ENCODE results near the gene UBE2O. TPM values are rescaled to one million over a fixed set of nuclear protein-coding genes. Genes with fewer than 3 reads are reported as not detected.

UBE2O gene
- total RNA-seq, 1 experiment from 2014 or later, result 68.9 TPM

DNA sequence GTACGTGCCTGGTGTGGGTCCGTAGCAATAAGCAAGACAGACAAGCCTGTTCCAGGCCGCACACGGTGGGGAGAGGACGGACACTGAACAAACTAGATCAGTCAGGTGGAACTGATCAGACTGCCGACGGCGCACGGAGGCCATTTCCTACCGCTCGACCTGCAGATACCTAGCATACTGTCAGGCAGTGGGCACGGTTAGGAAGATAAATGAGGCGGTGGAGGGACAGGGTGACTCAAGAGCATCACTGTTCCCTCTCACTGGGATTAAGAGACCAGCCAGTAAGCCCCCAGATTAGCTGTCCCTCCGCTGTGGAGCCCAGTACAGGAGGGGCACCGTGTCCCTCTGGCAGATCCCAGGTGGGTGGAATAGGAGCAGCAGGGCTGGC is 19.3 kb upstream of the UBE2O start:
- ChIA-PET POLR2A (no interaction called here), CTCF (interaction anchor here (0.5 to 1.8 kb wide), 2 partner anchors 11 to 21 kb away, joined by 3 to 6 read pairs; no protein-coding TSS in a partner anchor)
- H3K9me3 Mint-ChIP-seq, result no peaks in the 10 kb centered on the region
- no peaks in the 10 kb centered on the region for H3K27me3 Mint-ChIP-seq (ENCODE audit: low read depth)
- no peak overlapping the region for H3K27ac Mint-ChIP-seq
- DNase-seq (ENCODE audit: low spot score) (no peak), ATAC-seq (no peak)
- no peak overlapping the region for H3K4me3 Mint-ChIP-seq
- peaks cover 4% of the 10 kb centered on the region; the same call in 1 of the 2 replicates for H3K36me3 Mint-ChIP-seq
- no peaks in the 10 kb centered on the region for H3K4me1 Mint-ChIP-seq
- TF ChIP-seq ETV6 (CRISPR knock-in tag; IDR thresholded peaks at IDR 0.05), result no peak
- TF ChIP-seq MYBL2 (CRISPR knock-in tag; IDR thresholded peaks at IDR 0.05), result no peak
- no peak for TF ChIP-seq ZNF317 (CRISPR knock-in tag; IDR thresholded peaks at IDR 0.05; ENCODE audit: borderline replicate concordance, low read depth)
- TF ChIP-seq GABPB1 (CRISPR knock-in tag; IDR thresholded peaks at IDR 0.05), result no peak
- TF ChIP-seq, protein P1, sequence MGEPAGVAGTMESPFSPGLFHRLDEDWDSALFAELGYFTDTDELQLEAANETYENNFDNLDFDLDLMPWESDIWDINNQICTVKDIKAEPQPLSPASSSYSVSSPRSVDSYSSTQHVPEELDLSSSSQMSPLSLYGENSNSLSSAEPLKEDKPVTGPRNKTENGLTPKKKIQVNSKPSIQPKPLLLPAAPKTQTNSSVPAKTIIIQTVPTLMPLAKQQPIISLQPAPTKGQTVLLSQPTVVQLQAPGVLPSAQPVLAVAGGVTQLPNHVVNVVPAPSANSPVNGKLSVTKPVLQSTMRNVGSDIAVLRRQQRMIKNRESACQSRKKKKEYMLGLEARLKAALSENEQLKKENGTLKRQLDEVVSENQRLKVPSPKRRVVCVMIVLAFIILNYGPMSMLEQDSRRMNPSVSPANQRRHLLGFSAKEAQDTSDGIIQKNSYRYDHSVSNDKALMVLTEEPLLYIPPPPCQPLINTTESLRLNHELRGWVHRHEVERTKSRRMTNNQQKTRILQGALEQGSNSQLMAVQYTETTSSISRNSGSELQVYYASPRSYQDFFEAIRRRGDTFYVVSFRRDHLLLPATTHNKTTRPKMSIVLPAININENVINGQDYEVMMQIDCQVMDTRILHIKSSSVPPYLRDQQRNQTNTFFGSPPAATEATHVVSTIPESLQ (CRISPR knock-in tag; IDR thresholded peaks at IDR 0.05), result no peak
- no peak for TF ChIP-seq RORB (CRISPR knock-in tag; IDR thresholded peaks at IDR 0.05)
- TF ChIP-seq JUN (CRISPR knock-in tag; IDR thresholded peaks at IDR 0.05), result no peak
- no peak for TF ChIP-seq CDX4 (CRISPR knock-in tag; IDR thresholded peaks at IDR 0.05; ENCODE audit: borderline replicate concordance)
- no peak for TF ChIP-seq ZNF138 (CRISPR knock-in tag; conservative IDR thresholded peaks at IDR 0.05)
- TF ChIP-seq, protein P2, sequence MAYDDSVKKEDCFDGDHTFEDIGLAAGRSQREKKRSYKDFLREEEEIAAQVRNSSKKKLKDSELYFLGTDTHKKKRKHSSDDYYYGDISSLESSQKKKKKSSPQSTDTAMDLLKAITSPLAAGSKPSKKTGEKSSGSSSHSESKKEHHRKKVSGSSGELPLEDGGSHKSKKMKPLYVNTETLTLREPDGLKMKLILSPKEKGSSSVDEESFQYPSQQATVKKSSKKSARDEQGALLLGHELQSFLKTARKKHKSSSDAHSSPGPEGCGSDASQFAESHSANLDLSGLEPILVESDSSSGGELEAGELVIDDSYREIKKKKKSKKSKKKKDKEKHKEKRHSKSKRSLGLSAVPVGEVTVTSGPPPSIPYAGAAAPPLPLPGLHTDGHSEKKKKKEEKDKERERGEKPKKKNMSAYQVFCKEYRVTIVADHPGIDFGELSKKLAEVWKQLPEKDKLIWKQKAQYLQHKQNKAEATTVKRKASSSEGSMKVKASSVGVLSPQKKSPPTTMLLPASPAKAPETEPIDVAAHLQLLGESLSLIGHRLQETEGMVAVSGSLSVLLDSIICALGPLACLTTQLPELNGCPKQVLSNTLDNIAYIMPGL (CRISPR knock-in tag; IDR thresholded peaks at IDR 0.05), result no peak
- no peak for TF ChIP-seq IRF1 (CRISPR knock-in tag; IDR thresholded peaks at IDR 0.05)
- TF ChIP-seq, protein P3, sequence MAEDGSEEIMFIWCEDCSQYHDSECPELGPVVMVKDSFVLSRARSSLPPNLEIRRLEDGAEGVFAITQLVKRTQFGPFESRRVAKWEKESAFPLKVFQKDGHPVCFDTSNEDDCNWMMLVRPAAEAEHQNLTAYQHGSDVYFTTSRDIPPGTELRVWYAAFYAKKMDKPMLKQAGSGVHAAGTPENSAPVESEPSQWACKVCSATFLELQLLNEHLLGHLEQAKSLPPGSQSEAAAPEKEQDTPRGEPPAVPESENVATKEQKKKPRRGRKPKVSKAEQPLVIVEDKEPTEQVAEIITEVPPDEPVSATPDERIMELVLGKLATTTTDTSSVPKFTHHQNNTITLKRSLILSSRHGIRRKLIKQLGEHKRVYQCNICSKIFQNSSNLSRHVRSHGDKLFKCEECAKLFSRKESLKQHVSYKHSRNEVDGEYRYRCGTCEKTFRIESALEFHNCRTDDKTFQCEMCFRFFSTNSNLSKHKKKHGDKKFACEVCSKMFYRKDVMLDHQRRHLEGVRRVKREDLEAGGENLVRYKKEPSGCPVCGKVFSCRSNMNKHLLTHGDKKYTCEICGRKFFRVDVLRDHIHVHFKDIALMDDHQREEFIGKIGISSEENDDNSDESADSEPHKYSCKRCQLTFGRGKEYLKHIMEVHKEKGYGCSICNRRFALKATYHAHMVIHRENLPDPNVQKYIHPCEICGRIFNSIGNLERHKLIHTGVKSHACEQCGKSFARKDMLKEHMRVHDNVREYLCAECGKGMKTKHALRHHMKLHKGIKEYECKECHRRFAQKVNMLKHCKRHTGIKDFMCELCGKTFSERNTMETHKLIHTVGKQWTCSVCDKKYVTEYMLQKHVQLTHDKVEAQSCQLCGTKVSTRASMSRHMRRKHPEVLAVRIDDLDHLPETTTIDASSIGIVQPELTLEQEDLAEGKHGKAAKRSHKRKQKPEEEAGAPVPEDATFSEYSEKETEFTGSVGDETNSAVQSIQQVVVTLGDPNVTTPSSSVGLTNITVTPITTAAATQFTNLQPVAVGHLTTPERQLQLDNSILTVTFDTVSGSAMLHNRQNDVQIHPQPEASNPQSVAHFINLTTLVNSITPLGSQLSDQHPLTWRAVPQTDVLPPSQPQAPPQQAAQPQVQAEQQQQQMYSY (CRISPR knock-in tag; IDR thresholded peaks at IDR 0.05), result no peak
- no peak for TF ChIP-seq ATF3 (CRISPR knock-in tag; conservative IDR thresholded peaks at IDR 0.05)
- no peak for TF ChIP-seq NR3C1 (CRISPR knock-in tag; conservative IDR thresholded peaks at IDR 0.05; ENCODE audit: low read depth)
- TF ChIP-seq, protein P4, sequence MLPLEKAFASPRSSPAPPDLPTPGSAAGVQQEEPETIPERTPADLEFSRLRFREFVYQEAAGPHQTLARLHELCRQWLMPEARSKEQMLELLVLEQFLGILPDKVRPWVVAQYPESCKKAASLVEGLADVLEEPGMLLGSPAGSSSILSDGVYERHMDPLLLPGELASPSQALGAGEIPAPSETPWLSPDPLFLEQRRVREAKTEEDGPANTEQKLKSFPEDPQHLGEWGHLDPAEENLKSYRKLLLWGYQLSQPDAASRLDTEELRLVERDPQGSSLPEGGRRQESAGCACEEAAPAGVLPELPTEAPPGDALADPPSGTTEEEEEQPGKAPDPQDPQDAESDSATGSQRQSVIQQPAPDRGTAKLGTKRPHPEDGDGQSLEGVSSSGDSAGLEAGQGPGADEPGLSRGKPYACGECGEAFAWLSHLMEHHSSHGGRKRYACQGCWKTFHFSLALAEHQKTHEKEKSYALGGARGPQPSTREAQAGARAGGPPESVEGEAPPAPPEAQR (CRISPR knock-in tag; IDR thresholded peaks at IDR 0.05), result no peak
- TF ChIP-seq SP1 (CRISPR knock-in tag; conservative IDR thresholded peaks at IDR 0.05), result no peak
- TF ChIP-seq, protein P5, sequence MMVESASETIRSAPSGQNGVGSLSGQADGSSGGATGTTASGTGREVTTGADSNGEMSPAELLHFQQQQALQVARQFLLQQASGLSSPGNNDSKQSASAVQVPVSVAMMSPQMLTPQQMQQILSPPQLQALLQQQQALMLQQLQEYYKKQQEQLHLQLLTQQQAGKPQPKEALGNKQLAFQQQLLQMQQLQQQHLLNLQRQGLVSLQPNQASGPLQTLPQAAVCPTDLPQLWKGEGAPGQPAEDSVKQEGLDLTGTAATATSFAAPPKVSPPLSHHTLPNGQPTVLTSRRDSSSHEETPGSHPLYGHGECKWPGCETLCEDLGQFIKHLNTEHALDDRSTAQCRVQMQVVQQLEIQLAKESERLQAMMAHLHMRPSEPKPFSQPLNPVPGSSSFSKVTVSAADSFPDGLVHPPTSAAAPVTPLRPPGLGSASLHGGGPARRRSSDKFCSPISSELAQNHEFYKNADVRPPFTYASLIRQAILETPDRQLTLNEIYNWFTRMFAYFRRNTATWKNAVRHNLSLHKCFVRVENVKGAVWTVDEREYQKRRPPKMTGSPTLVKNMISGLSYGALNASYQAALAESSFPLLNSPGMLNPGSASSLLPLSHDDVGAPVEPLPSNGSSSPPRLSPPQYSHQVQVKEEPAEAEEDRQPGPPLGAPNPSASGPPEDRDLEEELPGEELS (CRISPR knock-in tag; IDR thresholded peaks at IDR 0.05), result no peak
